HEK293 (cell line): ENCODE measurements around the gene LGALS1.

Experiments
- CTCF ChIP-seq: fragments of 450-650 bp; formaldehyde crosslinking; IDR thresholded peaks from 2 replicates; pipeline ENCODE4 v1.5.1; 2016; ENCODE audit warnings: missing biosample characterization, missing genetic modification characterization
- ZNF292 ChIP-seq: fragments of 450-650 bp; formaldehyde crosslinking; IDR thresholded peaks from 2 replicates; pipeline ENCODE4 v1.5.1; 2016; ENCODE audit warnings: low read depth, missing biosample characterization, missing genetic modification characterization, borderline replicate concordance

DNA sequence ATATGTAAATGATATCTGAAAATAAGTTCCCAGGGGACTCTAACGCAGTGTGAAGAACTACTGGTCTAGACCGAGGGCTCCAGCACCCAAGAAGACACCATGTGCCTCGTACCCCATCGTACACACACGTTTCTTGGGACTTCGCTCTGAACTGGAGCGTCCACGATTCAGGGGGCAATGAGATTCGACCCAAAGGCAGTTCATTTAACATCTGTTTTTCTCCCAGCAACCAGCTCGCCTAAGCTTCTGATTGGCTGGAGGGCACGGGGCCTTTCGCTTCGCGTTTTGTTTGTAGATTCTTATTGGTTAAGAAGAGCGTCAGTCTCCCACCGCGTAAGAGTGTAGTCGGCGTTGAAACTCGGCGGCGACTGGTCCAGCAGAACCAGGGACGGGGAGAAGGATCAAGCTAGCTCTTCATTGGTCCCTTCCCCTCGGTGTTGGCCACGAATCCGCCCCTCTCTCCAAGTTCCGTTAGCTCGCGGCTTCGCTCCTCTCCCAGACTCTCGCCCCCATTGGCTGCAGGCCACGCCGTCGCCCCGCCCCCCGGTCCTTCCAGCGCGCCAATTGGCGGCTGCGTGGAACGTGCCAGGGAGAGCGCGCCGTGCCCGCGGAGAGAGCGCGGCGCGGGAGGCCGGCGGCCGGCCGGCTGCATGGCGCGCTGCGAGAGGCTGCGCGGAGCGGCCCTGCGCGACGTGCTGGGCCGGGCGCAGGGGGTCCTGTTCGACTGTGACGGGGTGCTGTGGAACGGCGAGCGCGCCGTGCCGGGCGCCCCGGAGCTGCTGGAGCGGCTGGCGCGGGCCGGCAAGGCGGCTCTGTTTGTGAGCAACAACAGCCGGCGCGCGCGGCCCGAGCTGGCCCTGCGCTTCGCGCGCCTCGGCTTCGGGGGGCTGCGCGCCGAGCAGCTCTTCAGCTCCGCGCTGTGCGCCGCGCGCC lies 17.0 kb upstream of the LGALS1 start, which contains the start of gene PDXP:
- TF ChIP-seq CTCF (no peak), ZNF292 (tag by site-specific recombination) (no peak)
